ENCODE data around the gene FNDC10.

Gene FNDC10

GRCh38 chr1:1627829-1628753 lies 28.2 kb upstream of the FNDC10 start:
- DNase-seq = no peak

GRCh38 chr1:1627261-1627828 lies 27.4 kb upstream of the FNDC10 start:
- DNase-seq = no peak

- DNase-seq = no peak
Measured at GRCh38 chr1:1626207-1627141, 26.5 kb upstream of the FNDC10 start.

- no peak for DNase-seq
Measured at GRCh38 chr1:1625824-1626206, 25.9 kb upstream of the FNDC10 start.

- no peak for DNase-seq
Measured at GRCh38 chr1:1625404-1625775, 25.5 kb upstream of the FNDC10 start.

GRCh38 chr1:1624443-1625403 lies 24.8 kb upstream of the FNDC10 start:
- no peak for DNase-seq

- no peak for DNase-seq
Measured at GRCh38 chr1:1623631-1624442, 23.9 kb upstream of the FNDC10 start.

GRCh38 chr1:1623181-1623630 lies 23.3 kb upstream of the FNDC10 start:
- no peak for DNase-seq

GRCh38 chr1:1622788-1623094 lies 22.8 kb upstream of the FNDC10 start:
- no peak for DNase-seq

GRCh38 chr1:1622010-1622787 lies 22.3 kb upstream of the FNDC10 start:
- DNase-seq = no peak

- no peak for DNase-seq
Measured at GRCh38 chr1:1621173-1622009, 21.5 kb upstream of the FNDC10 start.

- DNase-seq = no peak
Measured at GRCh38 chr1:1620433-1621139, 20.7 kb upstream of the FNDC10 start.

- DNase-seq = no peak
Measured at GRCh38 chr1:1619917-1620361, 20.0 kb upstream of the FNDC10 start.

- no peak for DNase-seq
Measured at GRCh38 chr1:1618396-1619068, 18.6 kb upstream of the FNDC10 start.

- DNase-seq = no peak
Measured at GRCh38 chr1:1617925-1618324, 18.0 kb upstream of the FNDC10 start.

- DNase-seq = no peak
Measured at GRCh38 chr1:1617516-1617915, 17.6 kb upstream of the FNDC10 start.

- no peak for DNase-seq
Measured at GRCh38 chr1:1616838-1617237, 16.9 kb upstream of the FNDC10 start.

Measured in stimulated activated CD4-positive, alpha-beta T cell treated with anti-CD3 and anti-CD28 coated beads, Interleukin-4, amount 100 ng/mL, for 4 hours (primary cell).